Measurements from ENCODE around the gene SNED1. TPM values are rescaled to one million over a fixed set of nuclear protein-coding genes. Genes with fewer than 3 reads are reported as not detected.

SNED1 gene
- total RNA-seq, 2 donors from 2014 or later = 0.34 to 7.1 TPM

- DNase-seq (ENCODE audit: low spot score in 2 of 2) = no peak
- no peak for ATAC-seq
- H3K9me3 Mint-ChIP-seq = no peaks in the 10 kb centered on the region
- no peak overlapping the region for H3K27ac Mint-ChIP-seq
- H3K36me3 Mint-ChIP-seq = no peaks in the 10 kb centered on the region
These were observed 73.3 kb downstream of the SNED1 start for GRCh38 chr2:241071677-241072111.

DNA sequence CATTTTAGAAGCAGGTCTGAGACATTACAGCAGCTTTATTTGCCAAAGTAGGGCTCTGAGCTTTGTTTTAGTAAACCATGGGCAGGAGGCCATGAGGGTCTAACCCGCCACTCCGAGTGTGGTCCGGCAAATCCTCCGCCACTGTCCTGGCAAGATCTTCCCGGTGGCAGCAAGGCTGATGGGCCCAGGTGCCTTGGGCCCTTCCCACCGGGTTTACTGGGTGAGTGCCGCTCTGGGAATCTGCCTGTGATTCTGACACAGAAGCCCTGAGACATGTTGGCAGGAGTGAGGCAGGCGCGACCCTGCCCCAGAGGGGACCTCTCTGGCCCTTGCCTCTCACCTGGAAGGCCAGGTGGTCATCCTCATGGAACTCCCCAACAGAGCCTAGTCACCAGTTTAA lies 73.7 kb downstream of the SNED1 start:
- DNase-seq (ENCODE audit: low spot score in 2 of 2) (no peak), ATAC-seq (no peak)
- Mint-ChIP-seq H3K36me3 (no peaks in the 10 kb centered on the region), H3K27ac (peak overlapping the region in 1 of 2 donors; percentile 55), H3K9me3 (no peaks in the 10 kb centered on the region)

- Mint-ChIP-seq H3K36me3 (no peaks in the 10 kb centered on the region), H3K9me3 (no peaks in the 10 kb centered on the region), H3K27ac (peak overlapping the region; percentile 47 to 55)
- DNase-seq (ENCODE audit: low spot score in 2 of 2) (no peak), ATAC-seq (no peak)
These were observed 74.2 kb downstream of the SNED1 start for GRCh38 chr2:241072553-241073165.

DNA sequence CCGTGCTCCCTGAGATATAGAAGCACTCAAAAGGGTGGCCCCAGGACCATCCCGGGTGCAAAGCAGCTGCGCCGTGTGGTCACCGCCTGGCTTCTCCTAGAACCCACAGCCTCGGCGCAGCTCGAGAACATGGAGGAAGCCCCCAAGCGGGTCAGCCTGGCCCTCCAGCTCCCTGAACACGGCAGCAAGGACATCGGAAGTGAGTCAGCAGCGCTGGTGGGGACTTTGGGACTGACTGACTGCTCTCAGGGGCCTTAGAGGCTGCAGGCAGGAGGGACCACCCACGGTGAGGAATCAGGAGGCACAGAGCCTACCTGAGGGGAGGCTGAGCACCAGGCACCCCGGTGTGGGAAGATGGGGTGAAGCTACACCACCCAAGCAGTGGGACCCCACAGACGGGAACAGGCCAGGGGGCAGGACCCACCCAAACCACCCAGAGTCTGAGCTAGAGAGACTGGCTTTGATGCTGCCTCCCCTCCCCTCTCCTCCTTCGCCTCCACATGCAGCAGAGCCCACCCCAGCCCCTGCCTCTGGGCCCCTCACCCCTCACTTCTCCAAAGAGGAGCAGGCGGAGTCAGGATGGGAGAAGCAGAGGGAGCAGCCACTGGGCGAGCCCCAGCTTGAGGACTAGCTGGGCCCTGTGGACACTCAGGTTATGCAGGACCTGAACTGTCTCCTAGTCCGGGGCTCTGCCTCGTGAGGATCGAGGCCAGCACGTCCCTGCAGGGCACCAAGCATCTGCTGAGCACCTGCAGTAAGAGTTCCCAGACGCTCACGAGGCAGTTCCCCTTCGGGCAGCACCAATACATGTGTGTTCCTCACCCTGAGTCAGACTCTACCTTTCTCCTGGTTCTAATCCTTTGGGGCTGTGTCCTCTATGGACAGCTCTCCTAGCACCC lies 75.0 kb downstream of the SNED1 start:
- peak overlapping the region; percentile 48 to 82 for H3K27ac Mint-ChIP-seq
- H3K36me3 Mint-ChIP-seq = no peaks in the 10 kb centered on the region
- DNase-seq (ENCODE audit: low spot score in 2 of 2) (no peak), ATAC-seq (peak in 1 of 2 donors; percentile 31)
- H3K9me3 Mint-ChIP-seq = no peaks in the 10 kb centered on the region

DNA sequence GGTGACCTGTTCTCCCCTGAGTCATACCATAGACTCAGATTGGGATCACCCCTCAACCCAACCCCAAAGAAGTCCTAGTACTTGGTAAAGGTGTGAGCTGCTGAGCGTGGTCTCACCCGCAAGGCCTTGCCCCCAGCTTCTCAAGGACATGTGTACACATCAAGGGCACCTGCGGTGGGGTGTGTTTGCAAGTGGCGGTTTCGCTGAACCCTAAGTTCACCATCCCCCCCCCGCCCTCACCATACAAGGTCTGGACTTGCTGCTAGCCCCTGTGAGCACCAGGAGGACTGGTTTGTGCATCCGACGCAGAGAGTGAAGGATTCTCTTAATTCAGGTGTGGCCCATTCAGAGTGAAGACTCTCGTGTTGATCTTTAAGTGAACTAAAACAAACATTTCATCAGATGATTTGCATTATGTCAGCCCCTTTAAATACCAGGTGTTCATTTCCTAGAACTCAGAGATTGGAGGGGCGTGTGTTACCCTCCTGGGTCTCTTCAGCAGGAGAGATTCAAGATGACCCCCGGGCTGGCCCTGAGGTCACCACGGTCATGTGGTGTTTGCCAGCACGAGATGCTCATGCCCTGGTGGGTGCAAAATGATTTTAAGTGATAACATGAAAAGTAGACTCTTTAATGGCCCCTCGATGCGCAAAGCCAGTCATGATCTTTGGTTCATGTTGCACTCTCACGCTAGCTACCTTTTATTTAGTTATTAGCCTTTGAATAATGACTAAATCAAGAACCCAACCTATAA lies 75.8 kb downstream of the SNED1 start:
- no peaks in the 10 kb centered on the region for H3K9me3 Mint-ChIP-seq
- H3K36me3 Mint-ChIP-seq = no peaks in the 10 kb centered on the region
- DNase-seq (ENCODE audit: low spot score in 2 of 2) = no peak
- no peak for ATAC-seq
- peak overlapping the region; percentile 48 to 82 for H3K27ac Mint-ChIP-seq

DNA sequence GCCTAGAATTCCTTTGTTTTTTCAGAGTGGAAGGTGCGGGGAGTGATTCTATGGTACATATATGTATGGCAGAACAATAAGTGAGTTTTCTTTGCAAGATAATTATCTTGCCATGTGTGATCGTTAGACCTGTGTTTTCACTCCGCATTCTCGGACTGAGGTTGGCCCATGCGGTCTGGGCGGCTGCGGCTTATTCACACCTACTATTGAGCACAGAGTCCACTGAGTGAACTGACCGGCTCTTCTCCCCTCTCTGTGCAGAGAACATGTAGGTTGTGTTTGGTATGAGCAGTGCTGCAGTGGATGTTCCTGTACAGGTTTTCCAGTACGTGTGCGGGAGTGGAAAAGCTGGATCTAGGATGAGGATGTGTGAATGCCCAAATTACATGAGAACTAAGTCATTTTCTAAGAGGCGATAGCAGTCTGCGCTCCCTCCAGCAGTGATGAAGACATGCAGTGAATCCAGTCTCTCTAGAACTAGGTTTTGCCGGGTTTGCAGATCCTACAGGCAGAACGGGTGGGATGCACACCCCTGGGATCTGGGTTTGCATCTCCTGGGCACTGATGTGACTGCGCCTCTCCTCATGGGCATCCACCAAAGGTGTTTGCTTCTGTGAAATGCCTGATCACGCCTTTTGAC lies 76.6 kb downstream of the SNED1 start:
- no peaks in the 10 kb centered on the region for H3K36me3 Mint-ChIP-seq

GRCh38 chr2:241080405-241081189 lies 82.2 kb downstream of the SNED1 start:
- Mint-ChIP-seq H3K27ac (peak overlapping the region; percentile 58 to 75), H3K9me3 (no peaks in the 10 kb centered on the region), H3K36me3 (peaks cover 0 to 7% of the 10 kb centered on the region in 2 donors)
- DNase-seq (ENCODE audit: low spot score in 2 of 2) = no peak
- ATAC-seq = no peak

More for the DNA sequence above, 76.6 kb downstream of the SNED1 start:
- ATAC-seq (no peak), DNase-seq (ENCODE audit: low spot score in 2 of 2) (no peak)
- Mint-ChIP-seq H3K27ac (no peak overlapping the region), H3K9me3 (no peaks in the 10 kb centered on the region)

DNA sequence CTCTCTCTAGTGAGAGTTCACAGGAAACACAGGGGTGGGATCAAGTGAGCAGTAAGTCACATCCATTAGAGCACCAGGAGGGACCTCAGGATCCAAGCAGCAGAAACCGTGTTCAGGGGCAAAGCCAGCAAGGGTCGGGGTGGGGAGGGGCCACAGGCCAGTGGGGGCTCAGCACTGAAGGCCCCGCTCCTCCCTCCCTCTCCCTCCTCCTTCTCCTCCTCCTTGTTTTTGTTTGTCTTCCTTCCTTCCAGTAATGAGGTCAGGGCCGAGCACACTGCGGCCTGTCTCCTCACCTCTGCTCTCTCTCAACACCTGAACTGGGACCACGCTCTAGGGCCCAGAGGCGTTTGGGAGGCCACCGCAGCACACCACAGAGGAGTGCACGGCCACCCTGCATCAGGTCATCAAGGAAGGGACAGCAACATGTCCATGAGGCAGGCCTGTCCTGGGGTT lies 82.8 kb downstream of the SNED1 start:
- Mint-ChIP-seq H3K36me3 (peaks cover 3 to 10% of the 10 kb centered on the region in 2 donors), H3K27ac (peak overlapping the region; percentile 58 to 75), H3K9me3 (peaks cover 0 to 2% of the 10 kb centered on the region in 2 donors)
- no peak for ATAC-seq
- DNase-seq (ENCODE audit: low spot score in 2 of 2) = no peak

GRCh38 chr2:241081643-241082340 lies 83.4 kb downstream of the SNED1 start:
- H3K27ac Mint-ChIP-seq = no peak overlapping the region
- DNase-seq (ENCODE audit: low spot score in 2 of 2) (no peak), ATAC-seq (peak in 1 of 2 donors; percentile 15)

GRCh38 chr2:241082341-241083090 lies 84.1 kb downstream of the SNED1 start:
- H3K27ac Mint-ChIP-seq = peak overlapping the region; percentile 44 to 59
- peaks cover 15 to 21% of the 10 kb centered on the region in 2 donors for H3K36me3 Mint-ChIP-seq
- ATAC-seq = no peak
- DNase-seq (ENCODE audit: low spot score in 2 of 2) = no peak
- H3K9me3 Mint-ChIP-seq = peaks cover 0 to 4% of the 10 kb centered on the region in 2 donors

More at GRCh38 chr2:241081643-241082340, 83.4 kb downstream of the SNED1 start:
- Mint-ChIP-seq H3K36me3 (peaks cover 9 to 15% of the 10 kb centered on the region in 2 donors), H3K9me3 (peaks cover 0 to 4% of the 10 kb centered on the region in 2 donors)

GRCh38 chr2:241083091-241083415 lies 84.6 kb downstream of the SNED1 start:
- no peak for ATAC-seq
- DNase-seq (ENCODE audit: low spot score in 2 of 2) = no peak
- H3K9me3 Mint-ChIP-seq = peaks cover 0 to 4% of the 10 kb centered on the region in 2 donors
- H3K36me3 Mint-ChIP-seq = peaks cover 19 to 21% of the 10 kb centered on the region in 2 donors
- peak overlapping the region; percentile 44 to 59 for H3K27ac Mint-ChIP-seq

- H3K36me3 Mint-ChIP-seq = peaks cover 21 to 24% of the 10 kb centered on the region in 2 donors
- DNase-seq (ENCODE audit: low spot score in 2 of 2) (no peak), ATAC-seq (no peak)
- H3K9me3 Mint-ChIP-seq = peaks cover 0 to 4% of the 10 kb centered on the region in 2 donors
- H3K27ac Mint-ChIP-seq = peak overlapping the region in 1 of 2 donors; percentile 27
These were observed 86.5 kb downstream of the SNED1 start for GRCh38 chr2:241084856-241085444.

- Mint-ChIP-seq H3K27ac (peak overlapping the region; percentile 67 to 86), H3K9me3 (peaks cover 0 to 4% of the 10 kb centered on the region in 2 donors), H3K36me3 (peaks cover 27 to 29% of the 10 kb centered on the region in 2 donors)
- DNase-seq (ENCODE audit: low spot score in 2 of 2) (no peak), ATAC-seq (peak in 1 of 2 donors; percentile 34)
These were observed 89.2 kb downstream of the SNED1 start for GRCh38 chr2:241087420-241088268.

All from activated naive CD4-positive, alpha-beta T cell treated with anti-CD3 and anti-CD28 coated beads, Interleukin-2, amount 50 U/mL, for 72 hours (primary cell).